C1 segment of cervical spinal cord (tissue), 14 donors: ENCODE measurements around the gene USH1C.

Experiments
- DNase-seq, 14 donors: peaks; one replicate each; lab custom pipeline; 2025; lab: John Stamatoyannopoulos, UW

Gene USH1C

GRCh38 chr11:17544181-17544622 is at the start of gene USH1C:
Gene USH1C, minus strand, starts transcription at chr11:17544416. Its CDS starts 109 bp downstream, at chr11:17544307.
- no peak for DNase-seq

- no peak for DNase-seq
These were observed 49.4 kb upstream of the USH1C start for GRCh38 chr11:17593466-17594245.

GRCh38 chr11:17591293-17591692 is 47.1 kb upstream of the USH1C start:
- no peak for DNase-seq

GRCh38 chr11:17590463-17590862 is 46.2 kb upstream of the USH1C start:
- no peak for DNase-seq

GRCh38 chr11:17588721-17589120 is 44.5 kb upstream of the USH1C start:
- no peak for DNase-seq

- DNase-seq, result no peak
These were observed 44.0 kb upstream of the USH1C start for GRCh38 chr11:17588166-17588565.

GRCh38 chr11:17585911-17586695 is 41.9 kb upstream of the USH1C start:
- no peak for DNase-seq

- no peak for DNase-seq
These were observed 37.5 kb upstream of the USH1C start for GRCh38 chr11:17581732-17582053.

- DNase-seq, result no peak
These were observed 37.0 kb upstream of the USH1C start for GRCh38 chr11:17581036-17581731.

- DNase-seq, result no peak
These were observed 36.1 kb upstream of the USH1C start for GRCh38 chr11:17580271-17580670.

- no peak for DNase-seq
These were observed 35.2 kb upstream of the USH1C start for GRCh38 chr11:17579451-17579850.

- DNase-seq, result no peak
These were observed 34.7 kb upstream of the USH1C start for GRCh38 chr11:17578958-17579357.

- DNase-seq, result no peak
These were observed 34.1 kb upstream of the USH1C start for GRCh38 chr11:17578296-17578695.

GRCh38 chr11:17575431-17576425 is 31.5 kb upstream of the USH1C start:
- DNase-seq, result no peak

GRCh38 chr11:17574141-17575091 is 30.2 kb upstream of the USH1C start:
- DNase-seq, result no peak

GRCh38 chr11:17573526-17573925 is 29.3 kb upstream of the USH1C start:
- DNase-seq, result no peak

- DNase-seq, result no peak
These were observed 28.7 kb upstream of the USH1C start for GRCh38 chr11:17572791-17573460.

- no peak for DNase-seq
These were observed 28.1 kb upstream of the USH1C start for GRCh38 chr11:17572359-17572690.
